RWPE2 (cell line): ENCODE measurements around the gene PDE6H.

ENCODE experiments used
- ATAC-seq: fragments of 200-7000 bp; cut with Tn5 transposase; 3 replicates; pipeline ENCODE4 v1.9.1; 2021; ENCODE audit warnings: low read depth
- DNase-seq: peaks from one replicate; pipeline ENCODE4 v3.0.0-alpha.2; 2020; ENCODE audit warnings: low spot score
- H3K27ac ChIP-seq: fragments of 450-650 bp; 2 replicates; pipeline ENCODE4 v1.5.1; 2017; ENCODE audit warnings: mild to moderate bottlenecking; ENCODE audit not compliant: poor library complexity, severe bottlenecking
- H3K27me3 ChIP-seq: fragments of 250-450 bp; sonication (Bioruptor Pico); 2 replicates; pipeline ENCODE4 v1.5.1; 2021; ENCODE audit warnings: mild to moderate bottlenecking, moderate library complexity; ENCODE audit not compliant: insufficient read depth, poor library complexity, severe bottlenecking
- H3K36me3 ChIP-seq: fragments of 250-450 bp; sonication (Bioruptor Pico); 2 replicates; pipeline ENCODE4 v1.5.1; 2020; ENCODE audit warnings: low read depth, mild to moderate bottlenecking, moderate library complexity
- H3K4me1 ChIP-seq: fragments of 250-450 bp; sonication (Bioruptor Pico); 2 replicates; pipeline ENCODE4 v1.5.1; 2021; ENCODE audit warnings: mild to moderate bottlenecking, moderate library complexity; ENCODE audit not compliant: insufficient read depth, poor library complexity, severe bottlenecking
- H3K4me3 ChIP-seq: fragments of 250-450 bp; sonication (Bioruptor Pico); 2 replicates; pipeline ENCODE4 v1.5.1; 2021; ENCODE audit warnings: mild to moderate bottlenecking, moderate library complexity; ENCODE audit not compliant: severe bottlenecking
- H3K9me3 ChIP-seq: fragments of 250-450 bp; sonication (Bioruptor Pico); 2 replicates; pipeline ENCODE4 v1.5.1; 2021; ENCODE audit warnings: mild to moderate bottlenecking, moderate library complexity; ENCODE audit not compliant: severe bottlenecking
- CTCF ChIP-seq: fragments of 450-650 bp; IDR thresholded peaks from one replicate; pipeline ENCODE4 v1.5.1; 2017; ENCODE audit warnings: mild to moderate bottlenecking, moderate library complexity; ENCODE audit not compliant: poor library complexity, severe bottlenecking

Gene PDE6H

GRCh38 chr12:14942196-14942931 lies 30.5 kb upstream of the PDE6H start:
- no peak for TF ChIP-seq CTCF
- H3K36me3 ChIP-seq = peaks cover 1% of the 10 kb centered on the region

GRCh38 chr12:14946162-14946561 lies 26.7 kb upstream of the PDE6H start:
- Histone ChIP-seq H3K36me3 (peaks cover 16% of the 10 kb centered on the region), H3K9me3 (no peaks in the 10 kb centered on the region), H3K4me1 (peaks cover 5% of the 10 kb centered on the region), H3K27me3 (no peaks in the 10 kb centered on the region), H3K4me3 (no peak overlapping the region), H3K27ac (no peak overlapping the region)
- no peak for ATAC-seq
- no peak for TF ChIP-seq CTCF
- no peak for DNase-seq

More at GRCh38 chr12:14942196-14942931, 30.5 kb upstream of the PDE6H start:
- no peak overlapping the region for H3K27ac ChIP-seq
- no peaks in the 10 kb centered on the region for H3K27me3 ChIP-seq
- H3K4me1 ChIP-seq = no peaks in the 10 kb centered on the region
- no peak overlapping the region for H3K4me3 ChIP-seq
- ATAC-seq = no peak
- DNase-seq = no peak
- H3K9me3 ChIP-seq = no peaks in the 10 kb centered on the region

GRCh38 chr12:14946861-14947260 lies 26.0 kb upstream of the PDE6H start:
- no peak for TF ChIP-seq CTCF
- H3K9me3 ChIP-seq = no peaks in the 10 kb centered on the region
- peaks cover 12% of the 10 kb centered on the region for H3K4me1 ChIP-seq
- ATAC-seq = no peak; the same call in 2 of the 3 replicates
- H3K36me3 ChIP-seq = peaks cover 16% of the 10 kb centered on the region
- H3K27ac ChIP-seq = no peak overlapping the region
- DNase-seq = no peak
- H3K27me3 ChIP-seq = no peaks in the 10 kb centered on the region
- H3K4me3 ChIP-seq = no peak overlapping the region

- ATAC-seq (peak; percentile 49; the same call in 2 of the 3 replicates), DNase-seq (no peak)
- Histone ChIP-seq H3K4me3 (no peak overlapping the region), H3K27me3 (no peaks in the 10 kb centered on the region), H3K4me1 (peaks cover 21% of the 10 kb centered on the region), H3K9me3 (no peaks in the 10 kb centered on the region), H3K27ac (no peak overlapping the region), H3K36me3 (peaks cover 16% of the 10 kb centered on the region)
- no peak for TF ChIP-seq CTCF
Measured at GRCh38 chr12:14948672-14949071, 24.2 kb upstream of the PDE6H start.

- TF ChIP-seq CTCF = no peak
- Histone ChIP-seq H3K27me3 (no peaks in the 10 kb centered on the region), H3K4me3 (no peak overlapping the region), H3K27ac (no peak overlapping the region), H3K36me3 (peaks cover 16% of the 10 kb centered on the region), H3K4me1 (peaks cover 21% of the 10 kb centered on the region), H3K9me3 (no peaks in the 10 kb centered on the region)
- ATAC-seq (no peak), DNase-seq (no peak)
Measured at GRCh38 chr12:14949631-14950030, 23.2 kb upstream of the PDE6H start.
